HepG2 (cell line): Measurements from ENCODE around the gene LRRIQ4. TPM values are rescaled to one million over a fixed set of nuclear protein-coding genes. Genes with fewer than 3 reads are reported as not detected.

ENCODE experiments used
- ARNT2 ChIP-seq: sonication (generic); formaldehyde crosslinking; IDR thresholded peaks from 2 replicates; pipeline ENCODE4 v1.8.0; 2022; ENCODE audit warnings: mild to moderate bottlenecking, low read depth, missing genetic modification reagents, moderate library complexity
- GABPB1 ChIP-seq: IDR thresholded peaks from 2 replicates; pipeline ENCODE4 v1.6.1; 2016; ENCODE audit warnings: mild to moderate bottlenecking, missing genetic modification reagents, moderate library complexity, missing compliant biosample characterization
- GFI1 ChIP-seq: sonication (generic); formaldehyde crosslinking; IDR thresholded peaks from 2 replicates; pipeline ENCODE4 v1.5.0; 2020; ENCODE audit warnings: missing genetic modification reagents, mild to moderate bottlenecking, borderline replicate concordance
- HOXA9 ChIP-seq: sonication (generic); formaldehyde crosslinking; IDR thresholded peaks from 2 replicates; pipeline ENCODE4 v1.8.1; 2022; ENCODE audit warnings: missing genetic modification reagents, mild to moderate bottlenecking, moderate library complexity, borderline replicate concordance
- MZF1 ChIP-seq: sonication (generic); formaldehyde crosslinking; IDR thresholded peaks from 2 replicates; pipeline ENCODE4 v1.8.1; 2023; ENCODE audit warnings: mild to moderate bottlenecking, missing genetic modification reagents, borderline replicate concordance
- TCF12 ChIP-seq, 2 experiments: fragments of 450-650 bp in 1 of 2; sonication (generic) in 1 of 2; formaldehyde crosslinking in 1 of 2; IDR thresholded peaks; 2 replicates each; pipeline versions ENCODE4 v1.6.1 to v1.8.0; 2017 to 2022; ENCODE audit warnings: antibody characterized with exemption in 1 of 2, mild to moderate bottlenecking in 1 of 2, missing genetic modification reagents in 1 of 2, moderate library complexity in 1 of 2
- THRA ChIP-seq: sonication (generic); formaldehyde crosslinking; IDR thresholded peaks from 2 replicates; pipeline ENCODE4 v1.4.0; 2020; ENCODE audit warnings: missing genetic modification reagents, borderline replicate concordance
- ZFY ChIP-seq: sonication (generic); formaldehyde crosslinking; IDR thresholded peaks from 2 replicates; pipeline ENCODE4 v1.4.0; 2020; ENCODE audit warnings: missing genetic modification reagents
- ZKSCAN8 ChIP-seq: IDR thresholded peaks from 2 replicates; pipeline ENCODE4 v1.6.1; 2016; ENCODE audit warnings: borderline replicate concordance, missing genetic modification reagents, missing compliant biosample characterization
- ZNF256 ChIP-seq: sonication (generic); formaldehyde crosslinking; conservative IDR thresholded peaks from 2 replicates; pipeline ENCODE4 v1.4.0; 2020; ENCODE audit warnings: missing genetic modification reagents
- ZNF335 ChIP-seq: sonication (generic); formaldehyde crosslinking; IDR thresholded peaks from 2 replicates; pipeline ENCODE4 v1.4.0; 2020; ENCODE audit warnings: missing genetic modification reagents
- ZNF430 ChIP-seq: sonication (generic); formaldehyde crosslinking; IDR thresholded peaks from 2 replicates; pipeline ENCODE4 v1.9.0; 2021; ENCODE audit warnings: mild to moderate bottlenecking, missing genetic modification reagents
- ZNF460 ChIP-seq: sonication (generic); formaldehyde crosslinking; IDR thresholded peaks from 2 replicates; pipeline ENCODE4 v1.5.1; 2020; ENCODE audit warnings: missing genetic modification reagents, mild to moderate bottlenecking, borderline replicate concordance
- ZNF614 ChIP-seq: IDR thresholded peaks from 2 replicates; pipeline ENCODE4 v1.6.1; 2018; ENCODE audit warnings: missing biosample characterization, missing genetic modification reagents, inconsistent platforms, borderline replicate concordance
- ZNF674 ChIP-seq: sonication (generic); formaldehyde crosslinking; IDR thresholded peaks from 2 replicates; pipeline ENCODE4 v1.5.0; 2020; ENCODE audit warnings: low read depth, mild to moderate bottlenecking, missing genetic modification reagents
- polyA plus RNA-seq, 8 experiments: library from polyadenylated mRNA; depleted of rRNA in 3 of 8; stranded (reverse) in 7 of 8; unstranded in 1 of 8; fragments of >200 nt; fragmentation: Illumina TruSeq in 4 of 8; extraction: Trizol in 4 of 8; gene quantifications; 2 replicates each; pipeline versions ENCODE4 v1.2.1 to v1.2.3, GENCODE V29; 2011 to 2016; ENCODE audit warnings: low read depth in 4 of 8, missing spikeins in 1 of 8, mixed read lengths in 1 of 8; ENCODE audit not compliant: insufficient read depth in 1 of 8
- total RNA-seq, 5 experiments: library from RNA; depleted of rRNA; stranded (reverse); fragments of >200 nt; fragmentation: Illumina TruSeq; extraction: Trizol; gene quantifications; 2 replicates each; pipeline ENCODE4 v1.2.3, GENCODE V29; 2016; ENCODE audit warnings: low read depth in 1 of 5
- TF ChIP-seq, protein P1 (sequence below): IDR thresholded peaks from 2 replicates; pipeline ENCODE4 v1.6.1; 2016; ENCODE audit warnings: low read depth, control low read depth
- TF ChIP-seq, protein P2 (sequence below): sonication (generic); formaldehyde crosslinking; IDR thresholded peaks from 2 replicates; pipeline ENCODE4 v1.5.1; 2020; ENCODE audit warnings: mild to moderate bottlenecking, missing genetic modification reagents
- TF ChIP-seq, protein P3 (sequence below): sonication (generic); formaldehyde crosslinking; IDR thresholded peaks from 2 replicates; pipeline ENCODE4 v1.4.0; 2020; ENCODE audit warnings: low read depth, mild to moderate bottlenecking, missing genetic modification reagents
- TF ChIP-seq, protein P4 (sequence below): sonication (generic); formaldehyde crosslinking; IDR thresholded peaks from 2 replicates; pipeline ENCODE4 v1.4.0; 2020; ENCODE audit warnings: missing genetic modification reagents
- TF ChIP-seq, protein P5 (sequence below): sonication (generic); formaldehyde crosslinking; IDR thresholded peaks from 2 replicates; pipeline ENCODE4 v1.8.1; 2023; ENCODE audit warnings: mild to moderate bottlenecking, moderate library complexity, missing genetic modification reagents

The LRRIQ4 gene
- total and polyA plus RNA-seq, 2 of the 13 experiments (the other 11 are each of a cell fraction or from before 2014, with no cell fraction given): not detected

- TF ChIP-seq TCF12 (IDR thresholded peaks at IDR 0.05) (no peak), TCF12 (CRISPR knock-in tag; IDR thresholded peaks at IDR 0.05) (no peak), ZKSCAN8 (CRISPR knock-in tag) (peak; percentile 11; the same call in 1 of the 2 replicates), GABPB1 (CRISPR knock-in tag) (no peak; the same call in 1 of the 2 replicates), ZNF335 (CRISPR knock-in tag) (peak; percentile 1; the same call in 1 of the 2 replicates), ZFY (CRISPR knock-in tag) (no peak), ZNF674 (CRISPR knock-in tag) (no peak), ARNT2 (CRISPR knock-in tag) (no peak), HOXA9 (CRISPR knock-in tag) (no peak), ZNF430 (CRISPR knock-in tag) (no peak), ZNF460 (no peak), ZNF256 (no peak), GFI1 (CRISPR knock-in tag) (no peak), THRA (CRISPR knock-in tag) (0 out of 2 replicates have a peak, but pooled peaks have one; percentile 3), ZNF614 (no peak), MZF1 (CRISPR knock-in tag) (no peak)
- TF ChIP-seq, protein P1, sequence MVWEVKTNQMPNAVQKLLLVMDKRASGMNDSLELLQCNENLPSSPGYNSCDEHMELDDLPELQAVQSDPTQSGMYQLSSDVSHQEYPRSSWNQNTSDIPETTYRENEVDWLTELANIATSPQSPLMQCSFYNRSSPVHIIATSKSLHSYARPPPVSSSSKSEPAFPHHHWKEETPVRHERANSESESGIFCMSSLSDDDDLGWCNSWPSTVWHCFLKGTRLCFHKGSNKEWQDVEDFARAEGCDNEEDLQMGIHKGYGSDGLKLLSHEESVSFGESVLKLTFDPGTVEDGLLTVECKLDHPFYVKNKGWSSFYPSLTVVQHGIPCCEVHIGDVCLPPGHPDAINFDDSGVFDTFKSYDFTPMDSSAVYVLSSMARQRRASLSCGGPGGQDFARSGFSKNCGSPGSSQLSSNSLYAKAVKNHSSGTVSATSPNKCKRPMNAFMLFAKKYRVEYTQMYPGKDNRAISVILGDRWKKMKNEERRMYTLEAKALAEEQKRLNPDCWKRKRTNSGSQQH: no peak
- TF ChIP-seq, protein P2, sequence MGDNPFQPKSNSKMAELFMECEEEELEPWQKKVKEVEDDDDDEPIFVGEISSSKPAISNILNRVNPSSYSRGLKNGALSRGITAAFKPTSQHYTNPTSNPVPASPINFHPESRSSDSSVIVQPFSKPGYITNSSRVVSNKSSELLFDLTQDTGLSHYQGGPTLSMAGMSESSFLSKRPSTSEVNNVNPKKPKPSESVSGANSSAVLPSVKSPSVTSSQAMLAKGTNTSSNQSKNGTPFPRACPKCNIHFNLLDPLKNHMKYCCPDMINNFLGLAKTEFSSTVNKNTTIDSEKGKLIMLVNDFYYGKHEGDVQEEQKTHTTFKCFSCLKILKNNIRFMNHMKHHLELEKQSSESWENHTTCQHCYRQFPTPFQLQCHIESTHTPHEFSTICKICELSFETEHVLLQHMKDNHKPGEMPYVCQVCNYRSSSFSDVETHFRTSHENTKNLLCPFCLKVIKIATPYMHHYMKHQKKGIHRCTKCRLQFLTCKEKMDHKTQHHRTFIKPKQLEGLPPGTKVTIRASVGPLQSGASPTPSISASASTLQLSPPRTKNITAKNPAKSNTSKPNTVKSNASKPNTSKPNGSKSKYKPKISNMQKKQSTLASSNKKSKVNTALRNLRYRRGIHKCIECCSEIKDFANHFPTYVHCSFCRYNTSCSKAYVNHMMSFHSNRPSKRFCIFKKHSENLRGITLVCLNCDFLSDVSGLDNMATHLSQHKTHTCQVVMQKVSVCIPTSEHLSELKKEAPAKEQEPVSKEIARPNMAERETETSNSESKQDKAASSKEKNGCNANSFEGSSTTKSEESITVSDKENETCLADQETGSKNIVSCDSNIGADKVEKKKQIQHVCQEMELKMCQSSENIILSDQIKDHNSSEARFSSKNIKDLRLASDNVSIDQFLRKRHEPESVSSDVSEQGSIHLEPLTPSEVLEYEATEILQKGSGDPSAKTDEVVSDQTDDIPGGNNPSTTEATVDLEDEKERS: no peak
- TF ChIP-seq, protein P3, sequence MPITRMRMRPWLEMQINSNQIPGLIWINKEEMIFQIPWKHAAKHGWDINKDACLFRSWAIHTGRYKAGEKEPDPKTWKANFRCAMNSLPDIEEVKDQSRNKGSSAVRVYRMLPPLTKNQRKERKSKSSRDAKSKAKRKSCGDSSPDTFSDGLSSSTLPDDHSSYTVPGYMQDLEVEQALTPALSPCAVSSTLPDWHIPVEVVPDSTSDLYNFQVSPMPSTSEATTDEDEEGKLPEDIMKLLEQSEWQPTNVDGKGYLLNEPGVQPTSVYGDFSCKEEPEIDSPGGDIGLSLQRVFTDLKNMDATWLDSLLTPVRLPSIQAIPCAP: no peak
- TF ChIP-seq, protein P4, sequence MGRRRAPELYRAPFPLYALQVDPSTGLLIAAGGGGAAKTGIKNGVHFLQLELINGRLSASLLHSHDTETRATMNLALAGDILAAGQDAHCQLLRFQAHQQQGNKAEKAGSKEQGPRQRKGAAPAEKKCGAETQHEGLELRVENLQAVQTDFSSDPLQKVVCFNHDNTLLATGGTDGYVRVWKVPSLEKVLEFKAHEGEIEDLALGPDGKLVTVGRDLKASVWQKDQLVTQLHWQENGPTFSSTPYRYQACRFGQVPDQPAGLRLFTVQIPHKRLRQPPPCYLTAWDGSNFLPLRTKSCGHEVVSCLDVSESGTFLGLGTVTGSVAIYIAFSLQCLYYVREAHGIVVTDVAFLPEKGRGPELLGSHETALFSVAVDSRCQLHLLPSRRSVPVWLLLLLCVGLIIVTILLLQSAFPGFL (CRISPR knock-in tag): no peak
- TF ChIP-seq, protein P5, sequence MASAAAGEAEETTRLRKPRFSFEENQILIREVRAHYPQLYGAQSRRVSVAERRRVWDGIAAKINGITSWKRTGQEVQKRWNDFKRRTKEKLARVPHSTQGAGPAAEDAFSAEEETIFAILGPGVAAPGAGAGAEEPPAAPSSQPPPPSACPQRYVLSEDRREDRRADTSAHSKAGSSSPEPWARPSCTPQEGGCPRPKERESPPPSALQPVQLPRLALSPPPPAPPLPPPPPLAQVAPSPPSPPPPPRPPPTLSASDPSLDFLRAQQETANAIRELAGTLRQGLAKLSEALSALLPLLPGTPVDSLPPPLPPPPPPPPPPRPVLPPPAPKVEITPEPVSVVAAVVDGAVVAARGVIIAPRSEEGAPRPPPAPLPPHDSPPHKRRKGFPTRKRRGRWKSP (CRISPR knock-in tag): no peak
Observed at GRCh38 chr3:169772305-169772896, 40.3 kb upstream of the LRRIQ4 start (continued).
